VCaP (cell line): ENCODE results near the gene SPCS2.
"Not testable (repeated sequence)": the region's sequence is repeated elsewhere in the genome, so short reads cannot be mapped to it uniquely, and the experiment has no call there.

Source experiments
- H3K27ac ChIP-seq: fragments of 450-650 bp; 2 replicates; pipeline ENCODE4 v1.5.1; 2017
- TF ChIP-seq, protein P1 (sequence below): fragments of 450-650 bp; conservative IDR thresholded peaks from 2 replicates; pipeline ENCODE4 v1.5.1; 2017; ENCODE audit warnings: mild to moderate bottlenecking, moderate library complexity

The SPCS2 gene

DNA sequence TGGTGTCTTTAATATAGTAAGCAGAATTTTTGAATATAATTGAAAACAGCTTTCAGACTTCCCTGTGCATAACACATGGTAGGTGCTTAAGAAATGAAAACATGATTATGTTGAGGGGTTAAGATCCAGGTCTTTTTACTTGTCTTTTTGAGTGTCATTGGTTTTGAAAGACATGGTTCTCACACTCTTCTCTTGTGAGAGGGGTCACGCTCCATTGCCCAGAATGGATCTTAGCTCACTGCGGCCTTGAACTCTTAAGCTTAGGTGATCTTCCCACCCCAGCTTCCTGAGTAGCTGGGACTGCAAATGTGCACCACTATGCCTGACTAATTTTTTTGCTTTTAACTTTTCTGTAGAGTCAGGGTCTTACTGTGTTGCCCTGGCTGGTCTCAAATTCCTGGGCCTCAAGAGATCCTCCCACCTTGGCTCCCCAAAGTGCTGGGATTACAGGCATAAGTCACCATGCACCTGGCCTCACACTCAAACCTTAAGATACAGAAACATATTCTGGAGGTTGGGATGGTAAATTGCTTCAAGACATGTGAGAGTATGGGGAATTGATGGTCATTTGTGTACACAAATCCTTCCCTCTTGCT is 1.4 kb downstream of the SPCS2 start:
- H3K27ac ChIP-seq: peak overlapping the region; percentile 87; the same call in 1 of the 2 replicates
- TF ChIP-seq, protein P1, sequence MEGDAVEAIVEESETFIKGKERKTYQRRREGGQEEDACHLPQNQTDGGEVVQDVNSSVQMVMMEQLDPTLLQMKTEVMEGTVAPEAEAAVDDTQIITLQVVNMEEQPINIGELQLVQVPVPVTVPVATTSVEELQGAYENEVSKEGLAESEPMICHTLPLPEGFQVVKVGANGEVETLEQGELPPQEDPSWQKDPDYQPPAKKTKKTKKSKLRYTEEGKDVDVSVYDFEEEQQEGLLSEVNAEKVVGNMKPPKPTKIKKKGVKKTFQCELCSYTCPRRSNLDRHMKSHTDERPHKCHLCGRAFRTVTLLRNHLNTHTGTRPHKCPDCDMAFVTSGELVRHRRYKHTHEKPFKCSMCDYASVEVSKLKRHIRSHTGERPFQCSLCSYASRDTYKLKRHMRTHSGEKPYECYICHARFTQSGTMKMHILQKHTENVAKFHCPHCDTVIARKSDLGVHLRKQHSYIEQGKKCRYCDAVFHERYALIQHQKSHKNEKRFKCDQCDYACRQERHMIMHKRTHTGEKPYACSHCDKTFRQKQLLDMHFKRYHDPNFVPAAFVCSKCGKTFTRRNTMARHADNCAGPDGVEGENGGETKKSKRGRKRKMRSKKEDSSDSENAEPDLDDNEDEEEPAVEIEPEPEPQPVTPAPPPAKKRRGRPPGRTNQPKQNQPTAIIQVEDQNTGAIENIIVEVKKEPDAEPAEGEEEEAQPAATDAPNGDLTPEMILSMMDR: no peak

DNA sequence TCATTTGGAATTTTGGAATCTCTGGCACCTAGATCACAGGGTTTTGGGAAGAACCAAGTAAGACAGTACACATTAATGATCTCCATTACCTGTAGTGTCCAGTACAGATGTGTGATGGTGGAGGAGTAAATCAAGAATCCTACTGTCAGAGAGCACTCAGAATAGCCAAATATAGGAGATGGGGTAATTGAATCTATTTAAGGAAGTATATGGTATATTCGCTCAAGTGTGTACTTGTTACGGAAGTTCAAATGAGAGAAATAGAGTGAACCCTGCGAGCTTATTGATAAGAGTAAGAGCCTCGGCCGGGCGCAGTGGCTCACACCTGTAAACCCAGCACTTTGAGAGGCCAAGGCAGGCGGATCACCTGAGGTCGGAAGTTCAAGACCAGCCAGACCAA is 2.2 kb downstream of the SPCS2 start:
- TF ChIP-seq, protein P1: no peak
- H3K27ac ChIP-seq: no peak overlapping the region

DNA sequence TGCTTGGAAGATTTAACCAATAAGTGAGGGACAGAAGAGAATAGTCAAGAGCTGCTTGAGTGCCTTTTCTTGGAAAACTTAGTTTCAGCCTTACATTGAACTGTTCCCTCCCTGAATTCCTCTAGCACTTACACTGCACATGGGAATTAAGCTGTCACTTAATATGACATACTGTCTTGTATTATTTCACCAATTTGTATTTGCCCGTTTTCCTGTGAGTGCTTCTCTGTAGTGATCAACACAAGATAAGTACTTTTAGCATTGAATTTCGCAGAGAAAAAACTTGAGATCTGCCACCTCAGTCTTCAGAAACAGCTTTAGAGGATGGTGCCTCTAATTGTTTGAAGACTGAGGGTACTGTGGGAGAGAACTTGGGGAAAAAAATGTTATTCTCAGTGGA is 3.7 kb downstream of the SPCS2 start:
- TF ChIP-seq, protein P1: no peak

DNA sequence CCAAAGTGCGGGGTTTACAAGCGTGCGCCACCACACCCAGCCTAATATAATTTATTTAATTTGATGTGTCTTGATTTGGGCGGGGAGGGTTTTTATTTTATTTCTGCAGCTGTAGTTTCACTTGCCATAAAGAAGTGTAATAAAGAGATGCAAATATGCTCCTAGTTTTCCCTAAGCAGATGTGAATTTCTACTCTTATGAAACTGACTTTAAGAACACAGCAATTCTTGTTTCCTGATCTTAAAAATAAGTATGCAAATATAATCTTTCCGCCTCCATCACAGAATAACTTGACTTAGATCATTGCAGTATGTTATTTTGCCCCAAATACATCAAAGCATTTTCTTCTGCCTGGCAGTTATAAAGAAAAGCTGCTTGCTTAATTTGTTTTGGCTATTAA is 4.4 kb downstream of the SPCS2 start:
- no peak overlapping the region for H3K27ac ChIP-seq
- TF ChIP-seq, protein P1: no peak

More for the DNA sequence above, 3.7 kb downstream of the SPCS2 start:
- no peak overlapping the region for H3K27ac ChIP-seq

DNA sequence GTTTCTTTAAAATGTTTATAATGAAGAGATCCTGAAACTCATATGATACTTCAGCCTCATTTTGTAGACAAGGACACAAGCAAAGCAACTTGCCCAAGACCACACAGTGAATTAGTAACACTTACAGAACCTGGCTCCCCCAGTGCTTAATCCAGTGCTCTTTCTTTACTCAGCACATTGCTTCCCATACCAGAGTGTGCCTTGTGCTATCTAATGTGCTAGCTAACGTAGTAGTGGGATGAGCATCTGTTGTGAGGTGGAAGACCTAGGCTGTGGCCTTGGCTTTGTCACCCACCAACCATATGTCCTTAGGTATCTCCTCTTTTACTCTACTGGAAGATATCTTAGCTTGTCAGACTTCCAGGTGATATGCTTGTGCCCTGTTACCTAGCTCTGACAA is 5.1 kb downstream of the SPCS2 start:
- H3K27ac ChIP-seq: no peak overlapping the region
- TF ChIP-seq, protein P1: no peak

DNA sequence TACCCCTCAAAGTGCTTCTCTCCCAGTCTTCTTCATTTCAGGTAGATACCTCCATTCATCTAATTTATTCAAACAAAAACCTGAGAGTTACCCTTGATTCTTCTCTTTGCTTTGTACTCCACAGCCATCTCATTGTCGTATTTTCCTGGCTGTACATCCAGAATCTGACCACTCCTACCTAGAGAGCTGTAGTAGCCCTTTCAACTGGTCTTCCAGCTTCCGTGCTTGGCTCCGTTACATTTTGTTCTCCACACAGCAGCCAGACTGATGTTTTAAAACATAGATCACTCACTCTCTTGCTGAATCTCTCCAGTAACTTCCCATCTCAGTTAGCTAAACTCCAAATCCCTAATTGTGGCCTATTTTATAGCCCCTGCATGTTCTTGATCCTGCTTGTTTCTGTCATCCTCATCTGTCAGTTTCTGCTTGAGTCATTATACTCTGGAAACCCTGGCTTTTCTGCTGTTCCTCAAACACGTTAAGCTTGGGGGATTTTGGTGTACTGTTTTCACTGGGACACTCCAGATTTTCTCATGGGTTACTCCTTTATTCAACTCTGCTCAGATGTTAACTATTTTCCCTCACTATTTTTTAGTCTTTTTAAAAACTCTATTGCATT is 7.4 kb downstream of the SPCS2 start:
- TF ChIP-seq, protein P1: no peak

DNA sequence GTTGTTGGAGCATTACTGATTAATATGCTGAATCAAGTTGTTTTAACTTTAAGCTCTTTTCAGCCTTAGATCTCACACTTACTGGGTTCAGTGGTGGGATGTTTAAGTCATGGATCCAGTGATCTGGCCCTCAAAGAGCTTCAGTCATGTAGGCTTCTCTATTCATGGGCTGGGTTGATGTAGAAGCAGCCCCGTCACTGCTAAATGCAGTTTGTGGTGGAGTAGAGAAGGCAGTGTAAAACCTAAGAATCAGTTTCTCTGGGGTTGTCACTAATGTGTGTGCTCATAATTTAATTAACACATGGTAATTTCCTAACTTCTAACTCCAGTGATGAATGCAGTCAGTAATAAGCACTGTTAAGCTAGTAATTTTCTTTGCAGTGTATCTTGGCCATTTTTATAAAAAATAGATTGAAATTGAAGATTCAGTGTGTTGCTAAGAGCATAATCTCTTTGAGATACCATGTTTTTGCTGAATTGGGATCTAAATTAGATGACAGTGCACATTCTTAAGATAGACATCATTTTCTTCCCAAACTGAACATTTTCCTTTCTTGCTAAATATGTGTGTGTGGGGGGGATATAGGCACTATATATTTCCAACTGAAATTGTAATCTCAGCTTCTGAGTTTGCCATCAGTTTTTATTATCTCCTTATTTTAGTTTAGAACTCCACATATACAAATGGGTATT is 9.0 kb downstream of the SPCS2 start:
- no peak overlapping the region for H3K27ac ChIP-seq
- TF ChIP-seq, protein P1: no peak

More for the DNA sequence above, 7.4 kb downstream of the SPCS2 start:
- no peak overlapping the region for H3K27ac ChIP-seq

DNA sequence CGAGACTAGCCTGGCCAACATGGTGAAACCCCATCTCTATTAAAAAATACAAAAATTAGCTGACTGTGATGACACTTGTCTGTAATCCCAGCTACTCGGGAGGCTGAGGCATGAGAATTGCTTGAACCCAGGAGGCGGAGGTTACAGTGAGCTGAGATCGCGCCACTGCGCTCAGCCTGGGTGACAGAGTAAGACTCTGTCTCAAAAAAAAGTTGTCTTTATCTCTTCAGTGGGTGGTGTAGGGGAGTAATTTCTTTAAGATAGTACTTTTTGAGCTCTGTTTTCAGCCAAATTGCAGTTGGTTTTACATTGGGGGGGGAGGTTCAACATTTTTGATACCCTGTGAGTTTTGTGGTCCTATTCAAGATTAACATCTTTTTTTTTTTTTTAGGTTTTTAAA is 11.1 kb downstream of the SPCS2 start:
- H3K27ac ChIP-seq: not testable (repeated sequence)
